Stimulated activated naive CD8-positive, alpha-beta T cell treated with anti-CD3 and anti-CD28 coated beads, Interleukin-15, Interleukin-2, amounts not matched to agents 100 U/mL and 50 U/mL, for 24 hours (primary cell): Measurements from ENCODE around the gene SNRNP200.
A peak's percentile ranks its signal among the peaks of the same experiment; 100 is the strongest.

Experiments used
- ATAC-seq: fragments of 150-1000 bp; cut with Tn5 transposase; one replicate; pipeline ENCODE4 v1.10.0; 2021
- DNase-seq: peaks from one replicate; pipeline ENCODE4 v3.0.0; 2021

SNRNP200 gene

GRCh38 chr2:96305091-96305978 lies at the start of gene SNRNP200:
Gene SNRNP200, minus strand, starts transcription at chr2:96305546. Its CDS starts 109 bp downstream, at chr2:96305437.
- DNase-seq (peak; percentile 94), ATAC-seq (peak; percentile 99)

DNA sequence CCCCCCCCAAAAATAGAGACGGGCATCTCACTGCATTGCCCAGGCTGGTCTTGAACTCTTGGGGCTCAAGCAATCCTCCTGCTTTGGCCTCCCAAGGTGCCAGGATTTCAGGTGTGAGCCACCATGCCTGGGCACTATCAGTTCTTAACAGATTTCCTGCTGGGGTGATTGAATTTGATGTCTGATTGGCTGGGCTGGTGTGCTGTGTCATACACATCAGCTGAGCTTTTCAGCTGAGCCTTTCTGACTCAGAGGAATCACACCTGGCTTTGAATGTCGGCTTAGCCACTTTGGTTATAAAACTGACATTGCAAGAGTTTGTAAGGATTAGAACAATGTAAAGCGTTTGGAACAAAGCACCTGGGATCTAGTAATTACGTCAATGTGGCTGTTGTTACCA lies 49.1 kb upstream of the SNRNP200 start:
- ATAC-seq: no peak
- DNase-seq: no peak

- ATAC-seq (no peak), DNase-seq (no peak)
Measured at GRCh38 chr2:96353606-96354101, 48.3 kb upstream of the SNRNP200 start.

DNA sequence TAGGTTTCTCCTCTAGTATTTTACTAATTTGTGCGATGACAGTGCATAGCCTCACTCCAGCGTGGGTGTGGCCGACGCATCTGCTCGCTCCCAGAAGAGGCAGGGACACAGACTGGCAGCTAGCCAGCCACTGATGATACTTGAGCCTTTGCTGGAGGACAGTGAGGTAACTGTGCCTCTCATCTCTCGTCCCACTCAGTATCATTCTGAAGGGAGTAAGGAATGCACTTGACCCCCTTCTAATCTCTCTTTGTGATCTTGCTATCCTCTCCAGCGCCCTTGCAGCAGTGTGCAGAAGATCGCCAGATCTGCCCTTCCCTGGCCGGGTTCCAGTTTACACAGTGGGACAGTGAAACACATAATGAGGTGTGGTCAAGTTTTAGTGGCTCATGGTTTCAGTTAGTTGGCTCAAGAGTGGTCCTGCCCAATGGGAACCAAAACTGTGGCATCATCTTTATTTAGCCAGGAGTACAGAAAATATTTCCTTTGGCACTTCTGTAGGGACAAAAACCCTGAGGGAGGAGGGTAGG lies 47.8 kb upstream of the SNRNP200 start:
- no peak for DNase-seq
- no peak for ATAC-seq

DNA sequence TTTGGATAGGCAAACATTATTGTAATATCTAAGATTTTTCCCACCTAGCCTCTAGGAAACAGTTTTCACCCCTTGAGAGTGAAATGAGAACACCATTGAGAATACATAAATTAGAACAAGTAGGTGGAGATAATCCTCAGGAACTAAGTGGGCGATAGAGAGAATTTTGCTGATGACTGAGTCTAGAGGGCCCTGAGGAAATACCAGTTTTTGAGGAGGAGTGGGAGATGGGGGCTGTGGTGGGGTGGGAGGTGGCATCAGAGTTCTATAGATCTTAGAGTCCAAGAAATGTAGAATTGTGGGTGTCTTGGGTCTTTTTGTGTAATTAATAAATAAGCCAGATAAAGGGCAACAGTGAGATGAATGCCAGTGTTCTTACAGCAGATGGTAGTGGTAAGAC lies 42.0 kb upstream of the SNRNP200 start:
- ATAC-seq: no peak

DNA sequence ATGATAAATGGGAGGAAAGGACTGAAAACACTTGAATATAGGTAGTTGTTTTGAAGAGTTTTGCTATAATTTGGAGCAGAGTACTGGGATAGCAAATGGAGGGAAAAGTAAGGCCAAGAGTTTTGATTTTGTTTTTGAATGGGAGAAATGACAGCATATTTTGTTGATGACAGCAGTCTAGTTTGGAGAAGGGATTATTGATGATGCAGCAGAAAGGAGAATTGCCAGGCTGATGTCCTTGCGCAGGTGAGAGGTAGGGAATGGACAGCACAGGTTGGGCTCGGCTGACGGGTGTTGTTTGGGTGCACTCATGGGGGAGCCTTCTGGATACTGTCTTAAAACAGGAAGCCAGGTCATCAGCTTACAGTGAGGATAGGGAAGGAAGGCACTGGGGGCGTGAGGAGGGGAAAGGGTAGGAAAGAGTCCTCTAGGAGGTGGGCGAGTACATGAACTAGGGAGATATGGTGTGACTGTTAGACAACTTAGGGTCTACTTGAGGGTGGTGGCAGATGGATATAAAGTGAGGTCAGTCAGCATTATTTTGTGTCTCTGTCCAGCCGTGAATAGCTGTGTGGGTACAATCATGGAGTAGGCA lies 40.6 kb upstream of the SNRNP200 start:
- no peak for DNase-seq
- ATAC-seq: no peak

More for the DNA sequence above, 42.0 kb upstream of the SNRNP200 start:
- no peak for DNase-seq

DNA sequence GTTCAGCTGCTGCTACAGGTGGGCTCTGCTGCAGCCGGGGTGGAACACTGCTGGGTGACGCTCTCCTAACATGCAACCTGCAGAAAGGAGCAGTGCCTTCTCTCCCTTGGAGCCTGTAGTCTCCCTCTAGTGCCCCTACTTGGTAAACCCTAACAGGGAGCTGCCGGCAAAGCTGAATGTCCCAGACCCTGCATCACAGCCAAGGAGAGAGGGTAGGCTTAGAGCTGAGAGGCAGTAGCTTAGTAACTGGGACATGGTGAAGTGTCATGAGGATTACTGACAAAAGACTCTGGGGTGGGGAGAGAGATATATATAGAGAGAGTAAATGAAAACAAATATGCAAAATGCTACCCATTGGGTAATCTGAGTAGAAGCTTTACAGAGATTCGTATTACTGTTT lies 40.1 kb upstream of the SNRNP200 start:
- no peak for ATAC-seq
- DNase-seq: no peak

DNA sequence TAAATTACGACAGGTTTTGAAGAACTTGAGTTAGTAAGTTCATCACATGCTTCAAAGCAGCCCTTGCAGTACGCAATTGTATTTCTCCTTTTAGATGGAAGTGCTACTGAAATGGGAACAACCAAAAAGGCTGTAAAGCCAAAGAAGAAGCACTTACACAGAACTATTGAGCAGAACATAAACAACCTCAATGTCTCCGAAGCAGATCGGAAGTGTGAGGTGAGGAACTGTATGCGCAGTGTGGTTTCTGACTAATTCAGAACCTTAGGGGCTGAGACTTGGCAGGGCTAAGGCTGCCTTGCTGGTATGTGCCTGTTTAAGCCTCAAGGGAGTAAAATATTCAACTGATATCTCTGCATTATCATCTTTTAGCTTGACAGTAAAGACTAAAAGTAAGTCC lies 38.7 kb upstream of the SNRNP200 start:
- DNase-seq: no peak

DNA sequence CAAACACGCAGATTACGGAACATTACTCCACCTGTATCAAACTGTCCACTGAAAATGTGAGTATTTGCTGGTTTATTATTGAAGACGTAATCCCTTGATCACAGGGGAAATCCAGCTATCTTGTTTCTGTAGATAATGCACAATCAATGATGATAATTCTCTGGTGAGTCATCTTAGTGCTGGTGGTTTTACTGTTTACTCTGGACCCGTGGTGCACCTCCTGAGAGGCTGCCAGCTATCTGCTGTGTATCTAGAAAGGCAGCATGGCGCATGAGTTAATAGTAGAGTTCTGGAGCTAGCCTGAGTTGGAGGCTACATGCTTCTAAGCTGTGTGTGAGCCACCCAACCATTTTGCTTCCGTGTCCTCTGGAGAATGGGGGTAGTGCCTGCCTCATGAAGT lies 36.7 kb upstream of the SNRNP200 start:
- peak; percentile 71 for ATAC-seq
- DNase-seq: no peak

More for the DNA sequence above, 38.7 kb upstream of the SNRNP200 start:
- peak; percentile 71 for ATAC-seq

DNA sequence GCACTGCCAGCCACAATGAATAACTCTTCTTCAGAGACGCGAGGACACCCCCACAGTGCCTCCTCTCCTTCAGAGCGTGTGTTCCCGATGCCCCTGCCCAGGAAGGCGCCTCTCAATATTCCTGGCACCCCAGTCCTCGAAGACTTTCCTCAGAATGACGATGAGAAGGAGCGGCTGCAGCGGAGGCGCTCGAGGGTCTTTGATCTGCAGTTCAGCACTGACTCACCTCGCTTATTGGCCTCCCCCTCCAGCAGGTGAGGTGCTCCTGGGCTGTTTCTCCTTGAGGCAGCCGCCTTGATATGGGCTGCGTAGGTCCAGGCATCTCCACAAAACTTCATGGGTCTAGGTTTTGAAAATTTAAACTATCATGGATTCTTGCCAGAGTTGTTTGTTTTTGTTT lies 36.3 kb upstream of the SNRNP200 start:
- ATAC-seq (no peak), DNase-seq (no peak)

- no peak for ATAC-seq
Measured at GRCh38 chr2:96340493-96341414, 35.4 kb upstream of the SNRNP200 start.

DNA sequence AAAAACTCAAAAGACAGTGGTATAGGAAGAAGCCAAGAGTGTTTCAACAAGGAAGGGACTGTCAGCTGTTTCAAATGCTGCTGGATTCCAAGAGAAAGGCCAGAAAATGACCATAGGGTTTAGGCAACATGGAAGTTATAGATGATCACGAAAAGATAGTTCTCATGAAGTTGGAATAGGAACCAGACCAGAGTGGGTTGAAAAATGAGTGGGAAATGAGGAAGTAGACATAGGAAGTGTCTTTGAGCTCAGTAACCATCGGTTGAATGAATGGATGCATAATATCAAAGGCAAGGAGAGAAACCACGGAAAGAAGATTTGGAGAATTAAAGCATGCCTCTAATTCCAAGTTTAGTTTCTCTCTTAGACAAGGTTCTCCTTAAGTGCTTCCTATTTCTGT lies 31.5 kb upstream of the SNRNP200 start:
- DNase-seq: no peak
- ATAC-seq: no peak

More at GRCh38 chr2:96340493-96341414, 35.4 kb upstream of the SNRNP200 start:
- no peak for DNase-seq

DNA sequence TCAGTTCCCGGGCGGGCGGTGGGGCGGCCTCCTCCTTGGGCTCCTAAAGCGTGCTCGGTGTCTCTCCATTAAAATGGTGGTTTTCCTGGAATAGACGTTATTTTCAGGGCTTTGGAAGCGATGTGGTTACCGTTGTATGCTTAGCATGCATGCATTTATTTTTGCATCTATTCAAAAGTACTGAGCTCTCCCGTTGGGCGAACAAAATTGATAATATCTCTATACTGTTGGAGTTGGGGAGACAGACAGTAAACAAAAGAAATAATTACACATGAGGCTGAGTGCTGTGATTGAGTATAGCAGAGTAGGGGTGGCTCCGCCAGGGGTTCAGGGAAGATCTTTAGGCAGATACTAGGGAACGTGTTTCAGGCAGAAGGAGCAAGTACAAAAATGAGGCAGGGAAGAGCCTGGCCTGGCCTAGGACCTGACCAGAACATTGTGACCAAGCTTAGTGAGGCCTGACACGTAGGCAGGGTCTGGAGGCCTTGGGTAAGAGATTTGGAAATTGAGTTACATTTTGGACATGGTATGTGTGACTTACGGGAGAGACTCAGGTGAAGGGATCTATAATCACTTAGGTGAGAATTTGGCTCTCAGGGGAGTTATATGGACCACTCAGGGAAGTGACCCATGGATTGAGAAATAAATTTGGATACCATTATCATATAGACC lies 30.9 kb upstream of the SNRNP200 start:
- DNase-seq (no peak), ATAC-seq (no peak)

DNA sequence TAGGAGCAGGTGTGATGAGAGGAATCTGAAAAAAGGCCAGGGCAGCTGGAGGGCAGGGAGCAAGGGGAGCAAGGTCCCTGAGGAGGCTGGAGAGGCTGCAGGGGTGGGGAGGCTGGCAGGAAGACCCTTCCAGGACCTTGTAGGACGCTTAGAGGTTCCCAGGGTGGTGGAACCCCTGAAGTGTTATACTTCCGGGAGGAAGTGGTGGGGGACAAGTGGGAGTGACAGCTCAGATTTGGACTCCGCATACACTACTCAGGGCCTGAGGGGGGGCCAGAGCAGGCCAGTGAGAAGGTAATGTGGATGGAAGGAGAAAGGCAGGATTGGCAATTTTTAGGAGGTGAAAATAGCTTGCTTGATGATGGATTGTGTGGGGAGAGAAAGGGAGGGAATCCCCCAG lies 28.4 kb upstream of the SNRNP200 start:
- DNase-seq (no peak), ATAC-seq (no peak)

GRCh38 chr2:96330407-96330806 lies 25.1 kb upstream of the SNRNP200 start:
- no peak for DNase-seq
- no peak for ATAC-seq

GRCh38 chr2:96329874-96330273 lies 24.5 kb upstream of the SNRNP200 start:
- ATAC-seq: no peak
- no peak for DNase-seq

GRCh38 chr2:96329456-96329855 lies 24.1 kb upstream of the SNRNP200 start:
- ATAC-seq: no peak
- no peak for DNase-seq

- ATAC-seq (no peak), DNase-seq (no peak)
Measured at GRCh38 chr2:96326990-96327820, 21.9 kb upstream of the SNRNP200 start.

DNA sequence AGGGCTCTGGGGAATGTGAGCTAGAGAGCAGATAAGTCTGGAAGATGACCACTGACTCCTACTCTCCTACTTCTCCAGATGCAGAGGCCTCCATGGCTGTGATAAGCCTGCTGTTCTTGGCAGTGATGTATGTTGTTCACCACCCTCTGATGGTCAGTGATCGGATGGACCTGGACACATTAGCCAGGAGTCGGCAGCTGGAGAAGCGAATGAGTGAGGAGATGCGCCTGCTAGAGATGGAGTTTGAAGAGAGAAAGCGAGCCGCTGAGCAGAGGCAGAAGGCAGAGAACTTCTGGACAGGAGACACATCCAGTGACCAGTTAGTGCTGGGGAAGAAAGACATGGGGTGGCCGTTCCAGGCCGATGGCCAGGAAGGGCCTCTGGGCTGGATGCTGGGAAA lies 21.2 kb upstream of the SNRNP200 start:
- DNase-seq: no peak
- ATAC-seq: no peak

DNA sequence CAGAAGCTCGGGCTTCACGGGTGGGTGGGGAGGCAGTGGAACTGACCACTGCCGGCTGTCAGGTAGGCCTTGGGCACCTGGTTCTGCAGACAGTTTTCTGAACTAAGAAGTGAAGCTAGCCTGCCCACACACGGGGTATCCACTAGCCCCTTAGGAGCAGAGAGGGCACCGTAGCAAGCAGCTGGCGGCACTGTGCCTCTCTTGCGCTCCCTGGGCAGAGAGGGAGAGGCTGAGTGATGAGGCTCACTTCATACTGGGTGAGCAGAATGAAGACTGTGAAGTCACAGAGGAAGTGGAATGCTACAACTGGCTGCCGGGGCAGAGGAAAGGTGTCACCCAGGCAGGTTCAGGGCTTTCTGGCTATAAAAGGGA lies 20.5 kb upstream of the SNRNP200 start:
- DNase-seq (peak; percentile 48), ATAC-seq (no peak)
